Ovary (tissue), 9 donors: ENCODE data around the gene SAMHD1. TPM values are rescaled to one million over a fixed set of nuclear protein-coding genes. Genes with fewer than 3 reads are reported as not detected.
"Not testable (repeated sequence)": the region's sequence is repeated elsewhere in the genome, so short reads cannot be mapped to it uniquely, and the experiment has no call there.

Experiments used
- DNase-seq, 5 donors: peaks; one replicate each; pipeline ENCODE4 v3.0.0-alpha.2; 2019 to 2020
- H3K27ac ChIP-seq, 2 donors: fragments of 200-600 bp; one replicate each; pipeline versions ENCODE4 v1.5.1 to v1.8.0; 2019 to 2022
- H3K27me3 ChIP-seq: fragments of 200-600 bp; one replicate; pipeline ENCODE4 v1.8.0; 2022
- H3K36me3 ChIP-seq: fragments of 200-600 bp; sonication (generic); one replicate; pipeline ENCODE4 v1.5.1; 2019
- H3K4me1 ChIP-seq: one replicate; pipeline ENCODE4 v1.8.1; 2013; ENCODE audit warnings: mild to moderate bottlenecking, moderate library complexity; ENCODE audit not compliant: insufficient read depth
- H3K4me3 ChIP-seq: fragments of 200-600 bp; sonication (generic); one replicate; pipeline ENCODE4 v1.5.1; 2017
- H3K9me3 ChIP-seq, 2 donors: fragments of 200-600 bp in 1 of 2; sonication (generic) in 1 of 2; one replicate each; pipeline versions ENCODE4 v1.5.1 to v1.8.1; 2013 to 2019; ENCODE audit warnings: mild to moderate bottlenecking in 1 of 2, moderate library complexity in 1 of 2
- CTCF ChIP-seq, 3 donors: fragments of 450-650 bp in 2 of 3; fragments of 200-600 bp in 1 of 3; IDR thresholded peaks; one replicate each; pipeline versions ENCODE4 v1.5.1 to v1.8.0; 2016 to 2022; ENCODE audit warnings: antibody characterized with exemption in 3 of 3, mild to moderate bottlenecking in 1 of 3
- EP300 ChIP-seq: sonication (generic); formaldehyde crosslinking; IDR thresholded peaks from one replicate; pipeline ENCODE4 v1.6.1; 2017; ENCODE audit warnings: antibody characterized with exemption
- POLR2A ChIP-seq: fragments of 450-650 bp; IDR thresholded peaks from one replicate; pipeline ENCODE4 v1.6.1; 2017; ENCODE audit warnings: antibody characterized with exemption, mild to moderate bottlenecking, moderate library complexity
- WGBS, 3 donors: extraction: QIAGEN DNeasy Blood & Tissue Kit in 1 of 3; methylation state at CpG; one replicate each; pipeline versions ENCODE4 v1.1.5 to v1.1.7; 2013 to 2017; 5-methylcytosine and 5-hydroxymethylcytosine counted together
- intact Hi-C, 4 donors: fragments of 100-400 bp; cut with DNase I; formaldehyde crosslinking; loops; one replicate each; pipeline versions ENCODE4 v1.11.0 to v1.15.1; 2022 to 2023
- polyA plus RNA-seq, 2 donors: library from polyadenylated mRNA; stranded (reverse); fragments of 200-250 nt in 1 of 2; fragments of 350-450 nt in 1 of 2; fragmentation: Illumina TruSeq in 1 of 2; extraction: RNeasy Lipid Tissue Mini Kit (QIAGEN cat#74804) in 1 of 2; gene quantifications; one replicate each; pipeline ENCODE4 v1.2.3, GENCODE V29; 2013 to 2014
- total RNA-seq, 7 donors: library from RNA; depleted of rRNA in 2 of 7; stranded (reverse); fragments of >200 nt in 2 of 7; fragmentation: NEBNext Ultra II Directional in 3 of 7; extraction: Animal tissue kit (Norgen Biotek cat#: 25700) in 3 of 7; gene quantifications; one replicate each; pipeline versions ENCODE4 v1.1.0 to v1.2.4, GENCODE V29; 2016 to 2023
- donor health status: DM: no; HTN: no; CAD: no; lungs with moderate emphysema.
- donor health status: DM: no; HTN: no; CAD: no.
- donor health status: Bipolar disorder and iron deficiency.
- donor health status: DM: yes; HTN: yes; CAD: no.
- donor health status: DM: no; HTN: no; CAD: no.
- donor health status: DM: yes; HTN: yes; CAD: no.

SAMHD1 gene
- total and polyA plus RNA-seq, 9 donors, result 25.4 to 184 (median 103) TPM

GRCh38 chr20:36951979-36952738, 651 bp upstream of the SAMHD1 start:
- Histone ChIP-seq H3K4me3 (peak overlapping the region; percentile 68), H3K27ac (peak overlapping the region; percentile 59 to 75), H3K4me1 (peaks cover 14% of the 10 kb centered on the region), H3K36me3 (no peaks in the 10 kb centered on the region), H3K27me3 (no peaks in the 10 kb centered on the region), H3K9me3 (no peaks in the 10 kb centered on the region)
- WGBS, 3 donors, result 22 to 28% (median 22%) methylated on average over 11 of the region's 11 CpGs
- intact Hi-C loops, result no loop called here
- no peak for DNase-seq
- TF ChIP-seq POLR2A (no peak), EP300 (peak; percentile 14)

- peaks cover 14% of the 10 kb centered on the region for H3K4me1 ChIP-seq
- no peaks in the 10 kb centered on the region for H3K9me3 ChIP-seq
- intact Hi-C loops, result no loop called here
- no peaks in the 10 kb centered on the region for H3K36me3 ChIP-seq
- TF ChIP-seq POLR2A (peak; percentile 19), CTCF (IDR thresholded peaks at IDR 0.05) (no peak)
- 1 to 2% (median 2%) methylated on average over 24 of the region's 24 CpGs for WGBS, 3 donors
- H3K27me3 ChIP-seq, result no peaks in the 10 kb centered on the region
- peak in 2 of 5 donors; percentile 29 to 59 for DNase-seq
- H3K4me3 ChIP-seq, result peak overlapping the region; percentile 68
- peak overlapping the region; percentile 72 to 85 for H3K27ac ChIP-seq
Observed at GRCh38 chr20:36950414-36951197, 902 bp downstream of the SAMHD1 start.

GRCh38 chr20:36941401-36941835, 10.1 kb downstream of the SAMHD1 start:
- WGBS, 3 donors, result 13 to 42% (median 24%) methylated on average over 1 of the region's 1 CpG
- H3K36me3 ChIP-seq, result no peaks in the 10 kb centered on the region
- H3K9me3 ChIP-seq, result no peaks in the 10 kb centered on the region
- peak overlapping the region in 1 of 2 donors; percentile 1 for H3K27ac ChIP-seq
- H3K4me1 ChIP-seq, result peaks cover 14% of the 10 kb centered on the region
- DNase-seq, result peak in 3 of 5 donors; percentile 12 to 48 (median 15)
- no peaks in the 10 kb centered on the region for H3K27me3 ChIP-seq
- H3K4me3 ChIP-seq, result no peak overlapping the region
- intact Hi-C loops, result no loop called here
- TF ChIP-seq EP300 (no peak), CTCF (IDR thresholded peaks at IDR 0.05) (no peak), POLR2A (no peak)

- H3K4me1 ChIP-seq, result peaks cover 9% of the 10 kb centered on the region
- no peak overlapping the region for H3K4me3 ChIP-seq
- intact Hi-C loops, result no loop called here
- no peaks in the 10 kb centered on the region for H3K27me3 ChIP-seq
- DNase-seq, result no peak
- H3K9me3 ChIP-seq, result no peaks in the 10 kb centered on the region
- TF ChIP-seq POLR2A (no peak), CTCF (IDR thresholded peaks at IDR 0.05) (no peak), EP300 (no peak)
- no peak overlapping the region for H3K27ac ChIP-seq
- no peaks in the 10 kb centered on the region for H3K36me3 ChIP-seq
Observed at GRCh38 chr20:36937402-36937770, 14.1 kb downstream of the SAMHD1 start.

GRCh38 chr20:36936761-36937401, 14.6 kb downstream of the SAMHD1 start:
- intact Hi-C loops, H3K4me3 ChIP-seq, H3K36me3 ChIP-seq, H3K27me3 ChIP-seq, H3K9me3 ChIP-seq, H3K4me1 ChIP-seq: not testable (repeated sequence)
- H3K27ac ChIP-seq, result peak overlapping the region in 1 of 2 donors; percentile 34
- DNase-seq, result peak in 2 of 5 donors; percentile 17 to 45
- 66 to 81% (median 70%) methylated on average over 9 of the region's 9 CpGs for WGBS, 3 donors
